HG02840 (cell line): ENCODE data around the gene TGM2.

Experiments
- ATAC-seq: cut with Tn5 transposase; IDR thresholded peaks from one replicate; pipeline ENCODE4 v1.9.1; 2021; ENCODE audit warnings: mild to moderate bottlenecking, moderate library complexity, moderate number of reproducible peaks; ENCODE audit not compliant: unreplicated experiment, low FRiP score

Gene TGM2

GRCh38 chr20:38199501-38200390 lies 34.7 kb upstream of the TGM2 start:
- ATAC-seq, result no peak

DNA sequence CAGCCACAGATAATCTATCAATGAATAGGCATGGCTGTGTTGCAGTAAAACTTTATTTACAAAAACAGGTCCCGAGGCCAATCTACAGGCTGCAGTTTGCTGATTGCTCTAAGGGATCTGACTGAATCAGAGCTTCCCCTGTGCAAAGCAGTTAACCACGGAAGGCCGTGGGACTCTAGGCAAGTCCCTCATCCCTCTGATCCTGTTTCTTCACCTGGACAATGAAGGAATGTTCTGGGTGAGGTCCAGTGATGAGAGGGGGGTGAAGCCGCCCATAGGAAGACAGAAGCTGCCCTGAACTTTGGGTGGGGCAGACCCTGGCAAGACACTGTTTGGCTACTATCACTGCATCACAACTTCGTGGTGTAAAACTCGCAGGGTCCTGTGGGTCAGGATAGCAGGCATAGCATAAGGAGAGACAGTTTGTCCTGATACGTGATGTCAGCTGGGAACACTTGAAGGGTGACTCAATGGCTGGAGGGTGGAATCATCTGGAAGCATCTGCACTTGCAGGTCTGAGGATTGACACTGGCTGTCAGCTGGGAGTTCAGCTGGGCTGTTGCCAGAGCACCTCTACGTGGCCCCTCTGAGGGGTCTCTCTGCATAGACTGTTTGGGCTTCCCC lies 33.3 kb upstream of the TGM2 start:
- ATAC-seq, result no peak

DNA sequence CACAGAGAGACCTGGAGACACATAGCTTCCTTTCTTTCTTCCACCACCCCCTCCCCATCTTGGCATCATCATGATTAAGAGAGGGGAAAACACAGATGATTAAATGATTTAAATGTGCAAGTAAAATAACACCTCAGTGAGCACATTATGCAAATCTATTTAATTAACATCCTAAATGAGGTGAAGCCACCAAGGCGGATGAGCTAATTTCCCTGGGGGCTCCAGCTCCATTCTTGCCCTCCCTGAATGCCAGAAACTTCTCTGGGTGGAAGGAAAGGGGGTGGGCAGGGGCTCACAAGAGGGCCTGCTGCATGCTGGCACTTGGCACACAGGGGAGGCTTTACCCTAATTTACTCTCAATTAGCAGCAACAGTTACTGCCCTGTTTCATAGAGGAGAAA lies 32.5 kb upstream of the TGM2 start:
- no peak for ATAC-seq

- ATAC-seq, result no peak
Observed at GRCh38 chr20:38197217-38197616, 32.1 kb upstream of the TGM2 start.

DNA sequence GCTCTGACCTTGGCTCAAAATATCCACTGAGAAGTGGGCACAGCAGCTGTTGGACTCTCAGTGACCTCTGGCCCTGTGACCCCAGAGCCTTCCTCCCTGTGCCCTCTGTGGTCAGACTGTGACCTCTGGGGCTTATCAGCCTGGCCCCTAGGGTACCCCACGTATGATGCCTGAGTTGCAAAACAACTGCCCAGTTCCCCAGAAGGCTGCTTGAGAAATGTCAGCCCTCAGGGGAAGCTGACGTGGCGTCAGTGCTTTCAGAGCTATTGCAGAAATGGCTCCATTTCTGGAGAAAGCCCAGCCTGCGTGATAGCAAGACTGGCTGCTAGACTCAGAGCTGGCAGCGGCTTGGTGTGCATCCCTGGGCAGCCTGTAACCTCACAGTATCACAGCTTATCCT lies 31.5 kb upstream of the TGM2 start:
- ATAC-seq, result no peak

- no peak for ATAC-seq
Observed at GRCh38 chr20:38196076-38196475, 31.0 kb upstream of the TGM2 start.

DNA sequence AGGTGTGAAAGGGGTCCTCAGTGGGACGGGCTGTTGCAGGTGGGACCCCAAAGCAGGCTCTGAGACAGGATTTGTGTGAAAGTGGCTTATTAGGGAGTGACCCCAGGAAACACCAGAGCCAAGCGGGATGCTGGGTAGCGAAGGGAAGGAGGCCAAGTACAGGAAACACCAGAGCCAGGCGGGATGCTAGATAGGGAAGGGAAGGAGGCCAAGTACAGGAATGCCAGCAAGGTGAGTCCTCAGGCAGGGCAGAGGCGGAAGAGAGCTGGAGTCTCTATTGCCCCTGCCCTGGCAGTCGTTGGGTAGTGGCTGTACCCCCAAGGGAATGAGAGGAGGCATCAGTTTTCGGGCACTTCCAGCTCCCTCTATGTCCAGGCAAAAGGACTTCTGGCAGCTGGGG lies 30.5 kb upstream of the TGM2 start:
- ATAC-seq, result no peak

GRCh38 chr20:38194971-38195504 lies 30.0 kb upstream of the TGM2 start:
- no peak for ATAC-seq

- no peak for ATAC-seq
Observed at GRCh38 chr20:38193586-38194105, 28.6 kb upstream of the TGM2 start.

DNA sequence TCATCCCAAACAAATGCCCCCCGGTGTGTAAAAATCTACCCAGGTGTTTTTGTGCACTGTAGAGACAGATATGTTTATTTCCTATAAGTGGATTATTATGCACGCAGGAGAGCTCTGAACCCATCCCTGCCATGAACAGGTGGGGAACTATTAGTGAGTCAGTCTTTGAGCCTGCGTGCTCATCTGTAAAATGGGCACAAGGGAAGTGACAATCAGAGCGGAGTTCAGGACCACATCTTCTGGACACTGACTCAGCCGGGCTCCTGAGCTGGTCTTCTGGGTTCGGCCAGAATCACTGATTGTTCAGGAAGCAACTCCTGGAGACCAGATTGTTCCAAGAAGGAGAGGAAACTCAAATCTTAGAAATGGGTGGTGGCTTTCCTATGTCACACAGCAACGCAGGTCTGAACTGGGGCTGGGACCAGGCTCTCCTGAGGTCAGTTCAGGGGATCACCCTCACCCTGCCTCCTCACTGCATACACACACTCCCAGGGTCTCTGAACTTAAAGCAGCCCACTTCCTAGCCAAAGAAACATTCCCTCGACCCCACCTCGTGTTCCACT lies 27.3 kb upstream of the TGM2 start:
- ATAC-seq, result no peak

GRCh38 chr20:38191654-38192053 lies 26.6 kb upstream of the TGM2 start:
- no peak for ATAC-seq

GRCh38 chr20:38190936-38191371 lies 25.9 kb upstream of the TGM2 start:
- no peak for ATAC-seq

DNA sequence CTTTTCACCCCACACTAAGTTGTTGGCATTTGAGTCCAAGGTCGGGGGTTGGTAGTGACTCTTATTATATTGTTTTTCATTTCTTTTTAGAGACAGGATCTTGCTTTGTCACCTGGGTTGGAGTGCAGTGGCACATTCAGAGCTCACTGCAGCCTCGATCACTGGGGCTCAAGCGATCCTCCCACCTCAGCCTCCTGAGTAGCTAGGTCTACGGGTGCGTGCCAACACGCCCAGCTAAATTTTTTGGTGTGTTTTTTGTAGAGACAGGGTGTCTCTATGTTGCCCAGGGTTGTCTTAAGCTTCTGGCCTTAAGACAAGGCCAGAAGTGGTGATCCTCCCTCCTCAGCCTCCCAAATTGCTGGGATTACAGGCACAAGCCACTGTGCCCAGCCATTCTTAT lies 25.1 kb upstream of the TGM2 start:
- ATAC-seq, result no peak

- no peak for ATAC-seq
Observed at GRCh38 chr20:38187517-38187916, 22.4 kb upstream of the TGM2 start.

GRCh38 chr20:38186788-38187221 lies 21.7 kb upstream of the TGM2 start:
- ATAC-seq, result no peak

- no peak for ATAC-seq
Observed at GRCh38 chr20:38184101-38184500, 19.0 kb upstream of the TGM2 start.

DNA sequence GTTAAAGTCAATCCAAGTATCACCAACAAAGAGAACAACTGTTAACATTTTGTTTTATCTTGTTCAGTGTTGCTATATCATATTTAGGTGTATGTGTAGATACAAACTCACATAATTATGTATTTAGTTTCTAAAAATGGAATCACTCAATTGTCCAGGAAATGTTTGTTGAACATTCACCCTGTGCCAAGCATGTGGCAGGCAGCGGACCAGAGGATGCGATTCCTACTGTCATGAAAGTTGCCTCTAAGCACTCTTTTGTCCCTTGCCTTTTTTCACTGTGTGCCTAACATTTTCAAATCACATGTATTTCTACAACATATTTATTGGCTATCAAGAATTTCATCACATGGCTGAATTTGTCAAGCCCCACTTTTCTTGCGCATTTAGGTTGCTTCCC lies 16.9 kb upstream of the TGM2 start:
- no peak for ATAC-seq

DNA sequence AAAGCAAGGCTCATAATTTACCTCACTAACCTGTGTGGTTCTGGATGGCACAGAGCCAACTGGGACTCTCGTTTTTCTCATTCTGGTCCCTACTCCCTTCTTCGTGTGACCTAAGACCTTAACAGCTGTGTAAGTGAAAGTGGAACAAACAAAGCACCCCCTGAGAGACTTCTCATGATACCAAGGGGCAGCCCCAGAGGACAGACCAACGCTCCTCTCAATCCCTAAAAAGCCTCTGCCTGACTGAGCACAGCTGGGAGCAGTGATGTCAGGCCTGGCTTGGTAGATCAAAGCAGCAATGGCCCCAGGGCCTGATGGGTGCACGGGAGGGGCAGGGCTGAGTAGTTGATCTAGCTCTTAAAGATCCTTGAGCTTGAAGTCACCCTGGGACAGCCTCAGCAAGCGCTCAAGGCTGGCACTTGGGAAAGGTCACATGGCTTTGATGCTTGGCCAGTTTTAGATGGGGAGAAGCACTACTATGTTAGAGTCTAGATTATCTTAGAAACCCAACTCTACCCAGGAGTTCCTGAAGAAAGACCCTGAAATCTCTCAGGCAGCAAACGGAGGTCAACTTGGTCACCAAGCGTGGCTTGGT lies 16.2 kb upstream of the TGM2 start:
- no peak for ATAC-seq

GRCh38 chr20:38180781-38181180 lies 15.7 kb upstream of the TGM2 start:
- ATAC-seq, result no peak

- no peak for ATAC-seq
Observed at GRCh38 chr20:38179846-38180245, 14.8 kb upstream of the TGM2 start.

DNA sequence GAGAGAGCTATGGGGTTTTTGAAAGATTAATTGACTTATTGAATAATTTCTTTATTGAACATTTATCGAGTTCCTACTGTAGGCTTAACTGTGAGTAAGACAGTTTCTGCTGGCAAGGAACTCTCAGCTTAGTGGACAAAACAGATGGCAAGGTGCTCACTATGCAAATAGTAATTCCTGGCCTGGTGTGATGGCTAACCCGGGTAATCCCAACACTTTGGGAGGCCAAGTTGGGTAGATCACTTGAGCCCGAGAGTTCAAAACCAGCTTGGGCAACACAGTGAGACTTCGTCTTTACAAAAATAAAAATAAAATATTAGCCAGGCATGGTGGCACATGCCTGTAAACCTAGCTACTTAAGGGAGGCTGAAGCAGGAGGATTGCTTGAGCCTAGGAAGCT lies 13.5 kb upstream of the TGM2 start:
- no peak for ATAC-seq
